ENCODE results near the gene RASAL2. TPM values are rescaled to one million over a fixed set of nuclear protein-coding genes. Genes with fewer than 3 reads are reported as not detected.

The RASAL2 gene
- polyA plus RNA-seq, 1 experiment = 27.7 TPM

GRCh38 chr1:178323067-178323466, 229.2 kb downstream of the RASAL2 start:
- POLR2A ChIA-PET = no interaction called here
- H3K4me3 ChIP-seq (ENCODE audit: low read depth, low read length) = no peak overlapping the region
- no peak for TF ChIP-seq CTCF (IDR thresholded peaks at IDR 0.05; ENCODE audit: insufficient read depth, low read depth, low read length)
- H3K27me3 ChIP-seq (ENCODE audit: control insufficient read depth, insufficient read depth, low read length) = no peaks in the 10 kb centered on the region
- no peaks in the 10 kb centered on the region for H3K36me3 ChIP-seq (ENCODE audit: control insufficient read depth, insufficient read depth, low read length)
- DNase-seq (ENCODE audit: low read depth) = no peak
- CTCF ChIA-PET = no interaction called here

GRCh38 chr1:178324003-178324402, 230.1 kb downstream of the RASAL2 start:
- POLR2A ChIA-PET = no interaction called here
- no peak for TF ChIP-seq CTCF (IDR thresholded peaks at IDR 0.05; ENCODE audit: insufficient read depth, low read depth, low read length)
- Histone ChIP-seq H3K4me3 (ENCODE audit: low read depth, low read length) (no peak overlapping the region), H3K27me3 (ENCODE audit: control insufficient read depth, insufficient read depth, low read length) (no peaks in the 10 kb centered on the region), H3K36me3 (ENCODE audit: control insufficient read depth, insufficient read depth, low read length) (no peaks in the 10 kb centered on the region)
- CTCF ChIA-PET = interaction anchor here (1.1 kb wide), 1 partner anchor 13 kb away, joined by 3 read pairs; no protein-coding TSS in a partner anchor
- DNase-seq (ENCODE audit: low read depth) = no peak

- H3K4me3 ChIP-seq (ENCODE audit: low read depth, low read length) = no peak overlapping the region
- POLR2A ChIA-PET = no interaction called here
- DNase-seq (ENCODE audit: low read depth) = no peak
- no peak for TF ChIP-seq CTCF (IDR thresholded peaks at IDR 0.05; ENCODE audit: insufficient read depth, low read depth, low read length)
- no peaks in the 10 kb centered on the region for H3K27me3 ChIP-seq (ENCODE audit: control insufficient read depth, insufficient read depth, low read length)
- no peaks in the 10 kb centered on the region for H3K36me3 ChIP-seq (ENCODE audit: control insufficient read depth, insufficient read depth, low read length)
- CTCF ChIA-PET = no interaction called here
Observed at GRCh38 chr1:178328728-178329127, 234.8 kb downstream of the RASAL2 start.

DNA sequence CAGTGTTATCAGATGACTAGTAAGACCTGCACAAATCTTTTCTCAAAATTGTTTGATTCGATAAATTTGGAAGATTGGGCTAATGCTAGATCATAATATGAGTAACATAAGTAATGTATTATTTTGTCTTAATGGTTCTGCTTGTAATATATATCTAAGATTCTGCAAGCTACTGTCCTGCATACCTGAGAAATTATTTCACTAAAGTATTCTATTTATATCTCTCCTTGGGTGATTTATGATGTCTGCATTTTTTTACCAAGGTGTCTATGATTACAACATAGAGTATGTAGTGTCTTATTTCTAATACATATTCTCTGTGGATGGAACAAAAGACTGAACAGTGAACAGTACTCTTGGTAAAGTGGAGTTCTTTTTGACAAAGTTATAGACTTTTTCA, 236.2 kb downstream of the RASAL2 start:
- no peak for TF ChIP-seq CTCF (IDR thresholded peaks at IDR 0.05; ENCODE audit: insufficient read depth, low read depth, low read length)
- DNase-seq (ENCODE audit: low read depth) = no peak

DNA sequence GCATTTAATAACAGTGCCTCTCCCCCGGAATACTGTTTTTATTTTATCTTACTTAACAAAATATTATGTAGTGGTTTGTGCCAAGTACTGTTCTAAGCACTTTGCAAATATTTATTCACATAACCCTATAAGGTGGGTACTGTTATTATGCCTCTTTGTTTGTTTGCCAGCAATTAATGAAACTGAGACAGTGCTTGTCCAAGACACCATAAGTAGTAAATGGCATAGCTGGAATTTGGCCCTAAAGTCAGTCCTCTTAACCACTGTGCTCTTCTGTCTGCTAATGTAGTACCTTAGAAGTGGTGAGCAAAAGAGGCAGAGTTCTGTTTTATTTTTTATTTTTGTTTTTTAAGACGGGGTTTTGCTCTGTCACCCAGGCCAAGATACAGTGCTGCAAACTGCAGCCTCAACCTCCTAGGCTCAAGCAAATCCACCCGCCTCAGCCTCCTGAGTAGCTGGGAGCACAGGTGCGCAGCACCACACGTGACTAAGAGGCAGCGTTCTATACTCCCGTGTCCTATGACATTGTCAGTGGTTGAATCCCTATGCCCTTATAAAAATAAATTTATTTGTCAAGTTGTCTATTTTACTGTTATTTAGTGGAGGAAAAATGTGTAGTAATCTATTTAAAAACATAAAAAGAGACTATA, 237.1 kb downstream of the RASAL2 start:
- Histone ChIP-seq H3K27me3 (ENCODE audit: control insufficient read depth, insufficient read depth, low read length) (no peaks in the 10 kb centered on the region), H3K4me3 (ENCODE audit: low read depth, low read length) (no peak overlapping the region), H3K36me3 (ENCODE audit: control insufficient read depth, insufficient read depth, low read length) (no peaks in the 10 kb centered on the region)
- ChIA-PET CTCF (no interaction called here), POLR2A (no interaction called here)
- no peak for DNase-seq (ENCODE audit: low read depth)
- no peak for TF ChIP-seq CTCF (IDR thresholded peaks at IDR 0.05; ENCODE audit: insufficient read depth, low read depth, low read length)

More for the DNA sequence above, 236.2 kb downstream of the RASAL2 start:
- ChIA-PET POLR2A (interaction anchor here (0.6 kb wide), 1 partner anchor 29 kb away, joined by 5 read pairs; no protein-coding TSS in a partner anchor), CTCF (no interaction called here)
- Histone ChIP-seq H3K27me3 (ENCODE audit: control insufficient read depth, insufficient read depth, low read length) (no peaks in the 10 kb centered on the region), H3K36me3 (ENCODE audit: control insufficient read depth, insufficient read depth, low read length) (no peaks in the 10 kb centered on the region), H3K4me3 (ENCODE audit: low read depth, low read length) (no peak overlapping the region)
